GM12874 (cell line): ENCODE results near the gene PDZRN4.

Experiments used
- TF ChIP-seq, protein P1 (sequence below): IDR thresholded peaks from 2 replicates; pipeline ENCODE4 v1.5.1; 2011; ENCODE audit warnings: low read depth, mild to moderate bottlenecking, control low read depth, low read length, moderate library complexity; ENCODE audit not compliant: insufficient read depth

Gene PDZRN4

DNA sequence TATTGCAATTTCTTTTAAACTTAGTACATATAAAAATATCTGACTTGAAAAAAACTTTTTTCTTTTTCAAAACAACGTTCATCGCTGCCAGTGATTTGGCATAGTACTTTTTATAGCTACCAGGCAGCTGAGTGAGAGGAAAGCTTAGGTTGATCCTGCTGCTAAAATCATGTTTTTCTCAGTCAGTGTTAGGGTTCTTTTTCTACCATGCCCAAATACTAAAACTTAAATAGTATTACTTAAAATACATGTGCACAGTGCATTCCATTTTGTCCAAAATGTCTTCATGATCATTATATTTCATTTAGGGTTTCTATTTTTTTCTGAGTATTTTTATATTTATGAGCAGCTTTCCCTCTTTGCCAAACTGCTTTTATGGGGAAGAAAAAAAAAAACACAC, 123.8 kb downstream of the PDZRN4 start:
- TF ChIP-seq, protein P1, sequence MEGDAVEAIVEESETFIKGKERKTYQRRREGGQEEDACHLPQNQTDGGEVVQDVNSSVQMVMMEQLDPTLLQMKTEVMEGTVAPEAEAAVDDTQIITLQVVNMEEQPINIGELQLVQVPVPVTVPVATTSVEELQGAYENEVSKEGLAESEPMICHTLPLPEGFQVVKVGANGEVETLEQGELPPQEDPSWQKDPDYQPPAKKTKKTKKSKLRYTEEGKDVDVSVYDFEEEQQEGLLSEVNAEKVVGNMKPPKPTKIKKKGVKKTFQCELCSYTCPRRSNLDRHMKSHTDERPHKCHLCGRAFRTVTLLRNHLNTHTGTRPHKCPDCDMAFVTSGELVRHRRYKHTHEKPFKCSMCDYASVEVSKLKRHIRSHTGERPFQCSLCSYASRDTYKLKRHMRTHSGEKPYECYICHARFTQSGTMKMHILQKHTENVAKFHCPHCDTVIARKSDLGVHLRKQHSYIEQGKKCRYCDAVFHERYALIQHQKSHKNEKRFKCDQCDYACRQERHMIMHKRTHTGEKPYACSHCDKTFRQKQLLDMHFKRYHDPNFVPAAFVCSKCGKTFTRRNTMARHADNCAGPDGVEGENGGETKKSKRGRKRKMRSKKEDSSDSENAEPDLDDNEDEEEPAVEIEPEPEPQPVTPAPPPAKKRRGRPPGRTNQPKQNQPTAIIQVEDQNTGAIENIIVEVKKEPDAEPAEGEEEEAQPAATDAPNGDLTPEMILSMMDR: no peak

DNA sequence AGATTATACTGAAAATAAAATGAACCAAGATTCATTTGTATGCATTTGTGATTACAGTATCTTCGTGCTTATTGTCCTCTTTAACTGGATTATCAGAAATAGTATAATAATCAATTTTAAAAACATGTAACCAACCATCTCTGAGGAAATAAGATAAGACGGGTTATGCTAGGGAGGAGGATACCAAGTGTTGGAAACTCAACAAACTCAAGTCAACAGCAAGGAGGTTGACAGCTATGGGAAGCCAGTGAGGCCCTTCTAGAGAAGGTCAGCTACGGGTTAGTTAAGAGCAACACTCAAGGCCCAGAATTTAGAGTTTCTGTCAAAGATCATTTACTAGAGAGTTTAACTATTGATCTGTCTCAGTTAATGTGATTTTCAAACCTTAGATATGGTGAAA, 137.2 kb downstream of the PDZRN4 start:
- TF ChIP-seq, protein P1: no peak

DNA sequence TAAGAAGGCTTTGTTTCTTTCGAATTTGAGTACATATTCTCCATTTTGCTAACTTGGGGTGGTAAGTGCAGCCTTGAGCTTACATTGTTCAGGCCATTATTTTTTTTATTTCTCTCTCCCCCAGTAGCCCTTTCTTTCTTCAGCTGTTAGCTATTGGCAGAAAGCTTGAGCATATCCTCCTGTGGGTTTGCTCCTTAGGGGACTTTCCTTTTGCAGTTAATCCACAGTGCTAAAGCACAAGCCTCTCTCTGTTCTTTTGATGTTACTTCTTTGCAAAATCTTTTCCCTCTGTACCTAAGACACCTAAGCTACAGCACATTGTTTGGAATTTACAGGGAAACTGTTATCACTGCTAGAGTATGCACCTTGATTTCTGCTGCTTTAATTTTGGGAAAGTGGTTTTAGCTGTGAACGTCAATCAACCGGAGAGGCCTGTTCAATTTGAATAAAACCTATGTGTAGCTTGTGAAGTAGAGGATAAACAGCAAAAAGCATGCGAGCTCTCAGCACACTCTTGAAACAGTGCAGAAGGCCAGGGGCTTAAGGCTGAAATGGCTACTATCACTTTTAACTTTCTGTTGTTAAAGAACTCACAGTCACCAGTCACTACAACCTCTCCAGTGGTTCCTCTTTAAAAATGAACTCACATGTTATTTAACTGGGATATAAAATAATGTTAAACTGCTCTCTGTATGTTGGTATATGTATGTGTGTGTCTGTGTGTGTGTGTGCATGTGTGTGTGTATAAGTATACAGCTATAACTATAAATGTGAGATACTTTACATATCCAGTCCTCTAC, 139.2 kb downstream of the PDZRN4 start:
- TF ChIP-seq, protein P1: no peak

DNA sequence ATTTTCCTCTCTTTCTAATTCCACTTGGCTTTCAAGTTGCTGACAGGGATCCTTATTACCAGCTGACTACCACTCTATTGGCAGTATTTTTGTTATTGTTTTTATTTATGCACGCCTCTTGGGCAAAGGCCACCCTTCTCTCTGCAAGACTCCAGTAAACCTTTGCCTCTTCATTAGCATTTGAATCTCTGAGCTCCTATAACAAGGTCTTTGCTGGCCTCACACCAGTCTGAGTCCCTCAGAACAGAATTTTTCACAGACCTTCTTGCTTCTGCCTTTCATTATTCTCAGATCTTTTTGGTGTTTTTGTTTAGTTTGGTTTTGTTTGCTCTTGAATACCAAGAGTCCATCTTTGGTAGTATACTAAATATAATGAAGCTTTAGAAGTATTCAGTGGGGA, 145.9 kb downstream of the PDZRN4 start:
- TF ChIP-seq, protein P1: no peak

DNA sequence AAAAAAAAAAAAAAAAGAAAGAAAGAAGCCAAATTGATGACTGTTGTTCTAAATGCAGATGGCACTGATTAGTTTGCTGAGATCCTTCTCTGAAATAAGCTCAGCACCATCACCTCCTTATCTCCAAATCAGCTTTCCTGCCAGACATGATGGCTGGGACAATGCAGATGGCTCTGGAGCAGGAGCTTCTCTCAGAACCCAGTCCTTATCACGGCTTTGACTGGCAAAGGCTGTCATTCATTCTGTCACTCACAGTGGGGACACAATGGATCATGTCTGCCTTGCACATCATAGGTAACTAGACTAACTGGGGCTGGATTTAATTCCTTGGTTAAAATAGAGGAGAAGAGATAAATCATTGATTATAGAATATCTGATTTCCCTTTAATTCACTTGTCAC, 146.3 kb downstream of the PDZRN4 start:
- TF ChIP-seq, protein P1: no peak

DNA sequence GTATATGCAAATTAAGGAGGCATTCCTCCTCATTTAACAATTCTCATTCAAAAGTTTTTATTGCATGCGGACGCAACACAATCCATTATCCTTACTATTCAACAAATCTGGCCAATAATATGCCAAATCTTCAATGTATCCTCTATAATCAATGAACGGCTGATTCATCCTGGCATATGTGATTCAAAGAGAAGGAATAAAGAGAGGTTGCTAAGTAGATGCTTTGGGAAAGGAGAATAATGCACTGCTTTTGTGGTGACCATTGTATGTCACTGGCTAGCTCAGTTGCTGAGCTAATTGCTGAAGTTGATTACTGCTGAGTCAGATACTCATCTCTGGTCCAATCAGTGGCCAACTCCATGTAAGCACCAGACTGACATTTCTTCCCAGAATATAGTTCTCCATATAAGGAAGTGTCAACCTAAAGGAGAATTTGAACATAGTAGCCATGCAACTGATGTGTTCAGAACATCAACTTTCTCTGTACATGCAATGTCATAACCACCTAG, 148.0 kb downstream of the PDZRN4 start:
- TF ChIP-seq, protein P1: no peak

DNA sequence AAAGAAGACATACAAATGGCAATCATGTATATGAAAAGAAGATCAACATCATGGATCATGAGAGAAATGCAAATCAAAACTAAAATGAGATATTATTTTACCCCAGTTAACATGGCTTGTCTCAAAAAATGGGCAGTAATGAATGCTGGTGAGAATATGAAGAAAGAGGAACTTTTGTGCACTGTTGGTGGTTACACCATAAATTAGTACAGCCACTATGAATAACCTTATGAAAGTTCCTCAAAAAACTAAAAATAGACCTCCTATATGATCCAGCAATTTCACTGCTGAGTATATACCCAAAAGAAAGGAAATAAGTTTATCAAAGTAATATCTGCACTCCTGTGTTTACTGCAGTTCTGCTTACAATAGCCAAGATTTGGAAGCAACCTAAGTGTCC, 151.7 kb downstream of the PDZRN4 start:
- TF ChIP-seq, protein P1: no peak
